HG02798 (cell line): ENCODE data around the gene DGKD.

Experiments
- ATAC-seq: cut with Tn5 transposase; IDR thresholded peaks from one replicate; pipeline ENCODE4 v1.9.1; 2021; ENCODE audit warnings: mild to moderate bottlenecking; ENCODE audit not compliant: unreplicated experiment, poor library complexity

Gene DGKD

DNA sequence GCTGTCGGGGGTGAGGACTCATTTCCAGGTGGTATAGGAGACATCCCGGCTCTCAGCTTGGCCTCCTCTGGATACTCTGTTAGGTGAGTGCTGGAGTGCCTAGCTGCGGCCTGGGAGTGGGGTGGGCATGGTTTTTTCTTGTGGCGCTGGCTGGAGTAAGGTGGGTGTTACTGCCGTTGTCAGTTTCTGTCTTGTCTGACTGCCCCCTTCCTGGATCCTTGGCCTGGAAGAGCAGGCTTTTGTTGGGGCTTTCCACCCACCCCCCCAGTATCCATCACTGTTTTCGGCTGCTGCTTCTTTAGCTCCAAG is 69.2 kb downstream of the DGKD start:
- no peak for ATAC-seq

DNA sequence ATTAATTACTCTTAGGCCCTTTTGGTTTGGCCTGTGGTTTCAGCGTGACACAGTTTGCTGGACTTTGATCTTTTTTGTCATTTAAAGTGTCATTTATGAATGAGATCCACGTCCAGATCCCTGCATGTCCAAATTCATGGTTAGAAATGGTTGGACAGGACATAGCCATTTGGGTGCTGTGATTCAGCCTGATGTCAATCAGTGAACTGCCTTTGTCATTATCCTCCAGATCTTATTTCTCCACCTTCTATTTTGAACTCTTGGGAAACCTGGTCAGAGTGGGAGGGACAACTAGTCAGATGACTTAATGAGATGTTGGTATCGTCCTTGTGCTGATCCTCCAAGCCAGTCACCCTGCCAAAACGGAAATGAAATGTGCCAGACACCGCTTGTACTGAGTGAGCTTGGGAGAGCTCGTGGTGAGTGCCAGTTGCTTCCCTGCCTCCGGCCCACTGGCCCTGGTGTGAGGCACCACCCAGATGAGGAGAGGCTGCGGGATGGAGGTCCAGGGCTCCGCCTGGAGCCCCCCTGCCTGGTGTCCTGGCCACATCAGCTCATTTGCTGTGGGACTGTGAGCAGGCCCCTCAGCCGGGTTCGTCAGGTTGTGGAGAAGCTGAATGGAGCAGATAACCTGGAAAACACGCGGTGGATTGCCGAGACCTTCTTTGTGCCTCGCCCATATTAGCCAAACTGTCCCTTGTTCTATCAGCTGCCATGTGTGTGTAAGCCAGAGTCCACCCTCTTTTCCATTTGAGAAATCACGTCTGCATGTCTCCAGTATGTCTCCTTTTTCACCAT is 70.1 kb downstream of the DGKD start:
- ATAC-seq, result no peak

DNA sequence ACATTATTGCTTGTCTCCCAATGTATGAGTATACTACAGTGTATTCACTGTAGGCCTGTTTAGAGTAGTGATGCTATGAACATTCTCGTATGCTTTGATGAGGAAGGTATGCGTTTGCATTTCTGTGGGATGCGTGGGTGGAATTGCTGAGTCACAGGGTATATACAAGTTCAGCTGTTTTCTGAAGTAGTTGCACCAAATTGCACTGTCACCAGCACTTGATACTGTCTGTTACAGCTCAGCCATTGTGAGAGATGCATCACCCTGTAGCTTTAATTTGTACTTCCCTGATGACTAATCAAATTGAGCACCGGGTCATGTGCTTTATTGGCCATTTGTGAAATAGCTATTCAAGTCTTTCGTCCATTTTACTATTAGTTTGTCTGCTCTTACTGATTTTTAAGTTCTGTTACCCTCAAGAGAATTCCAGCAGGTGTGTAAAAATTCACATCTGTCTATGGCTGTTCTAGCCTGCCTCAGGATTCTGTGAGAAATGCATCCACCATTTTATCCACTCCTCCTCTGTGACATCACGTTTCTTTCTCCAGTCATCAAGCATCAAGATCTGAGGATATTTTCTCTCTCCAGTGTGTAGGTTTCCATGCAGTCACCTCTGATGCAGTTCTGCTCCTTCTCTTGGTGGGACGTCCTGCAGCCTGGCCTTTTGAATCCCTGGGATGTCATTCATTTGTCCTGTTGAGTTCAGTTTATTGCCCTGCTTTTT is 72.5 kb downstream of the DGKD start:
- no peak for ATAC-seq

DNA sequence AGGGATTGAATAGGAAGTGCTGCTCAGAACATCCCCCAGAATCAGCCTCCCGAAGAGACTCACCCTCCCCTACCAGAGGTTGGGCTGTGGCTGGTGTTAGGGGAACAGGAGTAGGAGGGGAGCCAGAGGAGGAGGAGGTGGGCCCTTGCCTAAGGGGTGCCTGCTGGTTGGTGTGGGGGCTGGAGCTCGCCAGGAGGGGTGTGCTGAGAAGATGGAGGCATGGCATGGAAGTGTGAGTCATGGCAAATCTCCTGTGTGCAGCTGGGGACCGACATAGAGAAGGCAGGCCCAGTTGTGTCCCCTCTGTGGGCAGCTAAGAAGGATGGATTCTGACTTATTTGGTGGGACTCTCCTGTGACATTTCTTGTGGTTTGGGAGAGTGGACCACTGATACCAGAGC is 73.7 kb downstream of the DGKD start:
- no peak for ATAC-seq

DNA sequence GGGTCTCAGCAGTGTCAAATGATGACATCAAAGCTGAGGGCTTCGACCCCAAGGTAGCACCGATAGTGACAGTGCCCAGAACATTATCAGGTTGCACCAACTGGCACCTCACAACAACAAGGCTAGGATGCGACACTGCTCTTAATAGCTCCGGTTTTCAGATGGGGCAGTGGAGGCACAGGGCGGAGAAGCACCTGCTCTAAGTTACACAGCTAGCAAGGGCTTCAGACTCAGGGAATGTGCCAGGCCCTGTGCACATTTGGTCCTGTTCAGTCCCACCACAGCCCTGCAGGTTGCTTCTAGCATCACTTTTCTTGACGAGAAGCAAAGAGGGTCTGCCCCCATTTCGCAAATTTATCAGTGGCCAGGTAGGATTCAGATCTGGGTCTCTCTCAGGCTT is 74.1 kb downstream of the DGKD start:
- ATAC-seq, result no peak

DNA sequence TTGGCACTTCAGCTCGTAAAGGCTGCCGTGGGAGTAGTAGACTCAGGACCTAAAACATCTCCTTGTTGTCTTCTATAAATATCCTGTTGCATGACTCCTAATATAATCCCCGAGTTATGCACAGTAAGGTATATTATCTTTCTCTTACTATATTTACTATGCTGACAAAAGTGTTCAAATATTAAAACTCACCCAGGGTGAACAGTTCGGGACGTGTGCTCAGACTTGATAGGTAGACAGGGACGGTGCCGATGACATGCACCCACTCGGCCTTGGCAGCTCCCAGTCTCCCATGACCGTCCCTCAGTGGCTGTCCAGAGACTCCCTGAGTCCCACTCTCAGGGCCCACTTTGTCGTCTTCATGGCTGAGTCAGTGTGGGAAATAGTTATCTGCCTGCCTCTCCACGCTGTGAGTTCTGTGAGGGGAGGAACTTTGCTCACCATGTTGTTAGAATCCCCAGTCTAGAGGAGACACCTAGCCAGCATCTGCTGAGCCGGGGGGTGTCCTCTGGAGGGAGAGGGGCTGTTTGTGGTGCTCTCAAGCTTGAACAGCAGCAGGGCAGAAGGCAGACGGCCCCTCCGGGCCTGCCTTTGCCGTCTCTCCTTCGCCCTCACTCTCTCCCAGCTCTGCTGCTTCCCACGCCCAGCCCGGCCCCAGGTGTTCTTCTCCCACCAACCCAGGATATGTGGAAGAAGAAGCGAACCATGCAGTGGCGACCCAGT is 75.0 kb downstream of the DGKD start:
- no peak for ATAC-seq

DNA sequence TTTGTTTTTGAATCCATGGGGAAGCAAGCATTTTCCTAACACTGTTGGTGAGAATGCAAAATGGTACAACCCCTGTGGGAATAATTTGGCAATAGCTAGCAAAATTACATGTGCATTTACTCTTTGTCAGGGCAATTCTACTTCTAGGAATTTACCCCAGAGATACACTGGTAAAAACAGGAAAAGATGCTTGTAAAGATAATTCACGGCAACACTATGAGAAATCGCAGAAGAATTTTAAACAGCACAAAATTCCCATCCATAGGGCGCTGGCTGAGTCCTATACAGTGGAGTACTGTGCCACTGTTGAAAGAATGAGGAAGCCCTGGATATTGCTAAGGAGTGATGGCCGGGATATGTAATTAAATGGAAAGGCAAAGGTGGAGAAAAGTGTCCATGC is 75.8 kb downstream of the DGKD start:
- no peak for ATAC-seq

DNA sequence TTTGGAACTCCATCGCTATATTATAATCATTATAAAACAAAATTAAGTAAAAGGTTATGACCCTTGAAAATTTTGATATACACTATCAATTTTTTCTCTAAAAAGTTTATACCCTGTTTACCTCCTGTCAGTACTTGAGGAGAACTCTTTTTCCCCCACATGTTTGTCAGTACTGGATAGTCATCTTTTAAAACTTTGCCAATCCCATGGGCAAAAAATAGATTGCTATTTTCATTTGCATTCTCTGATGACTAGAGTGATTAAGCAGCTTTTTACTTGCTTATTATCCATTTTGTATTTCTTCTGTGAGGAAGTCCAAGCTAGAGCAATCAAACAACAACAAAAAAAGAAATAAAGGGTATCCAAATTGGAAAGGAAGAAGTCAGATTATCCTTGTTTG is 76.4 kb downstream of the DGKD start:
- no peak for ATAC-seq

DNA sequence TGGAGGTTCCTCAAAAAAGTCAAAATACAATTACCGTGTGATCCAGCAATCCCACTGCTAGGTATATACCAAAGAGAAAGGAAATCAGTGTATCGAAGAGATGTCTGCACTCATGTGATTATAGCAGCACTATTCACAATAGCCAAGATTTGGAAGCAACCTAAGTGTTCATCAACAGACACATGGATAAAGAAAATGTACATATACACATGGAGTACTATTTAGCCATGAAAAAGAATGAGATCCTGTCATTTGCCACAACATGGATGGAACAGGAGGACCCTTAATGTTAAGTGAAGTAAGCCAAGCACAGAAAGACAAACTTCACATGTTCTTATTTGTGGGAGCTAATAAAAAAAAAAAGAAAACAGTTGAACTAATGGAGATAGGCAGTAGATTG is 78.7 kb downstream of the DGKD start:
- no peak for ATAC-seq

DNA sequence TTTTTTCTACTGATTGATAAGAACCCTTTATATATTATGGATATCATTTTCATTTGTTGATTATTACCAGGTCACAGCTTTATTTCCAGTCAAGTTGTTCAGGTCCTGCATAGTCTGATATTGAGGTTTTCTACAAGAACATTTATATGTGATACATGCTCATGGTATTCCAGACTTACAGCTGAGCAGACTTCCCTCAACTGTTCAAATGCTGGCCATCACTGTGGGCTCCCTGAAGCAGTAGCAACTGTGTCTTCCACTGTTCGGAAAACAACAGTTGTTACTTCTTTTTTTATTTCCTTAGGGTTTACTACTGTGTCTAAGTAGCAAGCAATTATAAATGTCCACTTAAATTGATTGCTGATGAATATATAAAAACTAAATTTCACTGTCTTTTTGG is 79.5 kb downstream of the DGKD start:
- ATAC-seq, result no peak

DNA sequence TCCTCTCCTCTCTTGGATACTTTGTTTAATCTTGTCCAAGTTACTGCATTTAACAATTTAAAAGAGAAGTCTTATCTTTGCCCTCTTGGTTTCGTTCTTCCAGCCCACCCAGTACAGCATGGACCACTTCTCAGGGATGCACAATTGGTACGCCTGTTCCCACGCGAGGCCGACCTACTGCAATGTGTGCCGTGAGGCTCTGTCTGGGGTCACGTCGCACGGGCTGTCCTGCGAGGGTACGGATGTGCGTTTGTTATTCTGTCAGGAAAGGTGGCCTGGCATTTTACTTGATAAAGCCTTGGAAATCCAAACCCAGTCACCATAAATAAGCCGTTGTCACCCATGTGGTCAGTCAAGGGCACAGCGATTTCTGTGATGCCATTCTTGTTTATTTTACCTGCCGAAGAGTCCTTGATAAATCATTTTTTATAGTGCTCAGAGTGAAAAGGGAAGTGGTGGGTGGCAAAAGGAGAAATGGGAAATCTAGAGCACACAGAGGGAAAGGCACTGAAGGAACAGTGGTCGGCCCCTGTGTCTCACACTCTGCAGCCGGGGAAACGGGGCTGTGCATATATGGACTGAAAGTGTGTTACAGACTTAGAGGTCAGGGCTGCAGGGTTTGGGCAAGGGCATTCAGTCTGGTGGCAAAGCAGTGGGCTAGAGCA is 80.5 kb downstream of the DGKD start:
- no peak for ATAC-seq

DNA sequence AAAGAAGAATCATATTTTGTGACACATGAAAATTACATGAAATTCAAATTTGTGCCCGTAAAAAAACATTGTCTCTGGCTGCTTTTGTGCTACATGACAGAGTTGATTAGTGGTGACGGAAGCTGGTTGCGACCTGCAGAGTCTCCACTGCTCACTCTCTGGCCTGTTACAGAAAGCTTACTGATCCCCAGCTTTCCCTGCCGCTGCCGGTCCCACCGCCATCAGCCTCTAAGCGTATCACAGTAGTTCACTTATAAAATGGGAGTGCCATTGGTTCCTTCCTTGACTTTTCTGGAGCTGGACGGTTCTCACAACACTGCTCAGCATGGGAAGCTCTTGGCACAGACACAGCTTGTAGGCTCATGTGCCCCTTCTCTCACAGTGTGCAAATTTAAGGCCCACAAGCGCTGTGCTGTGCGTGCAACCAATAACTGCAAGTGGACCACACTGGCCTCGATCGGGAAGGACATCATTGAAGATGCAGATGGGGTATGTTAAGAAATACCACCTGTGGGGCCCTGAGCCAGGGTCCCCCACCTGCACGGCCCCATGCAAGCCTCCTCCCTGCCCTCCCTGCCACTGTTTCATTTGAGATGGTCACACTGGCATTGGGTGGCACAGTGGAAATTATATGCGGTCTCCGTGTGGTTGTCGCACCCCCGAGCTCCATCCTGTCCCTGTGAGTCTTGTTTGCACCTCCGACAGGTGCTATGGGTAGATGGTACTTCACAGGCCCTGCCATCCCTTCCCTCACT is 81.3 kb downstream of the DGKD start:
- no peak for ATAC-seq

DNA sequence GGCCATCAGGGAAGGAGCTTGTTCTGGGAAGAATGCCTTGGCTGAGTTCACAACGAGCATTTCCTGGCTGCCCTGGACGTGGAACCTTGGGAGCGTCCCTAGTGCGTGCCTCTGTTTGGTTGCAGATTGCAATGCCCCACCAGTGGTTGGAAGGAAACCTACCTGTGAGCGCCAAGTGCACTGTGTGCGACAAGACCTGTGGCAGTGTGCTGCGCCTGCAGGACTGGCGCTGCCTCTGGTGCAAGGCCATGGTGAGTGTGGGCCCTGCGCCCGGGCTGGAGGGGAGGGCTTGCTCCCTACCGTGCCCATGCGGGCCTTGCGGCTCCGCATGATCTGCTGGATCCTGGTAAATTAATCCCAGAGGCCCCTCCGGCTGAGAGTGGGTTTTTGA is 81.9 kb downstream of the DGKD start:
- ATAC-seq, result no peak

DNA sequence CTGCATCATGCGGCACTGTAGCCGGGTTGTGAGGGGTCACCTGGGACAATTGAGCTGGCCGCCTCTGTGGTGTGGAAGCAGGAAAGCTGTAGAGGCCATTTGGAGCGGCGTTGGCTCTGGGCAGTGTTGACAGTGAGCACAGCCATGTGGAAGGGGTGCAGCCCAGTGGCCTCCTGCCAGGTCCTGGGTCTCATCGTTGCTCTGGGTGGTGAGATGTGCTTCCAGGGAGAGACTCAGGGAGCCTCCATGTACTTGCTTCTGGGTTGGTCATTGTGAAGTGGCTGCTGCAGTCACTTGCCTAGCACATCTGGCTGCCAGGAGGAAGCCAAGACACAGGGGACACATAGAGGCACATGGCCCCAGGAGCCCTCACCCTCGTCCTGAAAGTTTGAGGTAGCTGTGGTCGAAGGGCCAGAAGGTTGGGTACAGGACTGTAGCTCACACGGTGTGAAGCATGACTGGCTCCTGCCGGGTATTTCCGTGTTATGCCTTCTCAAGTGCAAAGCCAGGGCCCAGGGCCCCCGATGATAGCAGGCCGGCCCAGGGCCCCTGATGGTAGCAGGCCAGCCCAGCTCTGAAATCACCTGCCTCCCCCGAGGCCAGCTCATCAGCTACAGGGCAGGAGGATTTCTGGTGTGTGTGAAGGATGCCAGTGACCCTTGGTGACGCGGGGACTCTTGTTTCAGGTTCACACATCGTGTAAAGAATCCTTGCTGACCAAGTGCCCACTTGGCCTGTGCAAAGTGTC is 82.6 kb downstream of the DGKD start:
- ATAC-seq, result no peak

DNA sequence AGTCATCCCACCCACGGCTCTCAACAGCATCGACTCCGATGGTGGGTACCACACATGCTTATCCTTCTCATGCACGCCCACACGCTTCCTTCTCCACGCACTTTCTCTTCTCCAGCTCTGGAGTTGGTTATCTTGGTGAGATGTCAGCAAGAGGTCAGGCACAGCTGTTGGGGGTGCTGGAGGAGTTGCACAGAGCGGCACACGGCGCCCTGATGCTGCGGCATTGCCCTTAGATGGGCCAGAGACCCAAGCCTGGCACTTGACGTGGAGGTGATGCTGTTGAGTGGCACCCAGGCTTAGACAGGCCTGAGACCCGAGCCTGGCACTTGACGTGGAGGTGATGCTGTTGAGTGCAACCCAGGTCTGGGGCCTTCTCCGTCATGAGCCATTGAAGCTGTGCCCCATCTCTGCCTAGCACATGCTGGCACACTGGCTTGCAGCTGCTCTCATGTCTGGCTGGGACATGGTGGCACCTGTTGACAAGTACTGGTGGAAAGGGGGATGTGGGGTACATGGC is 83.2 kb downstream of the DGKD start:
- no peak for ATAC-seq

DNA sequence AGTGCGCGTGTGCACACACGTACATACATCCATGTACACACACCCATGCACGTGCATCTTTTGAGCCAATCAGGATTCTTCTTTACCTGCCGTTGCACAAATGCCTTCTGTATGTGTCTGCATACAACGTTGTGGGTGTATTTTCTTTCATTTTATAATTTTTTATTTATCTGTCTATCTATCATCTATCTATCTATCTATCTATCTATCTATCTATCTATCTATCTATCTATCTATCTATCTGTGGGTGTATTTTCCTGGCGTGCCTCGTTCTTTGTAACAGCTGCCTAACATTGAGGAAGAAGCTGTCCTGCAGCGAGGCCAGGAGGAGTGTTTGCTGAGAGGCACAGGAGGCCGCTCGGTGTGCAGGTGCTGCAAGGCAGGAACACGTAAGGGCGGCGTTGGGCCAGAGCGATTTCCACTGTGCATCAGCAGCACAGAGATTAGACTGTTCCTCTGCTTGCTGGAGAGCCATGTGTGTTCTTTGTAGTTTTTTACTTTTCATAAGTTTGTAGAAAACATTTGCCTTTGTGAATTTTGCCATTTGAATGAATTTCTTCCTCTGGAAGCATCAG is 84.4 kb downstream of the DGKD start:
- no peak for ATAC-seq

DNA sequence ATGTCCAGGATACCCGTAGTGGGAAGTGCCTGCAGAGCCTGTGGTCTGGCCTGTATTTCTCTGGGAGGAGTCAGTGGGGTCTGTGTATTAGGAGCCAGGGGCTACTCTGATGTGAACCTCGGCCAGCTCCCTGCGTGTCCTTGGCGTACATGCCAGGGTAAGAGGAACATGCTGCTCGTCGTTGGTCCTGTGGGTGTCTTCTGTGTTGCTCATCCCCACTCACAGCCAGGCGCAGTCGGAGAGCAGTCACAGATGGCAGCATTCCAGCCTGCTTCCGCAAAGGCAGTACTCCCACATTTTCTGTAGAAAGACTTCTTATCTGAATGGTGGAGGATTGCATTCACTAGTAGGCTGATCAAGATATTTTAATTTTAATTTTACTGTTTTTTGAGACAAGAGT is 84.9 kb downstream of the DGKD start:
- no peak for ATAC-seq

DNA sequence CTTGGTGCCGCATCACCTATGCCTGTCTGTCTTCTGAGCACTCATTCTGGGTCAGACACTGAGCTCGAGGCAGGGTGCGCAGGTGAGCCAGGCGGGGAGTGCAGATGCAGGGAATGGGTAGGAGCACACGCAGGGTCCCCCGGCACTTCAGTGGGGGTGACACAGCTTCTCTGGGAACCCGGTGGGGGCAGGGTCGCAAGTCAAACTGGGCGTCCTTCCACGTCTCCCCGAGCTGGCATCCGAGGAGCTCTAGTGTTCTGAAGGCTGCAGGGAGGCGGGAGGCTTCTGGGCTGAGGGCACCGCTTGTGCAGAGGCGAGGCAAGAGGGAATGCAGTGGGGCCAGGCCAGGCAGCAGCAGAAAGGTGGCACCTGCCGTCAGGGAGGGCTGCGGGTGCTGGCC is 86.0 kb downstream of the DGKD start:
- no peak for ATAC-seq

DNA sequence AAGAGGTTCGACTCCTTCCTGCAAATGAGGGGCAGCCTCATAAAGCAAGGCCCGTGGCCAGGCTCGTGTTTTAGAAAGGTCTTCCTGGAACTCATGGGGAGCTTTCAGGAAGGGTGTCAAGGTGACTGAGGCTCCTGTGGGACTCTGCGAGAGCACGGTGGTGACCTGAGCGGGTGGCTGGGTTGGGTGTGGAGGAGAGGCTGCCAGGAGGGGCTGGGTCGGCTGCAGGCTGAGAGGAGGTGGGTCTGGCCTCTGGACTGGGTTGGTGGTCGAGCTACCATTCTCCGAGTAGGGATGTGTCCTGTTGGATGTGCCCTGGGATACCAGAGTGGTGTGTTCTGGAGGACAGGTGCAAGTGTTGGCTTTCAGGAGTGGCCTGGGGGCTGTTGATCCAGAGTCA is 86.4 kb downstream of the DGKD start:
- no peak for ATAC-seq
